SW 1271 (cell line): ENCODE data around the gene ZBTB8B.
"Not testable (repeated sequence)": the region's sequence is repeated elsewhere in the genome, so short reads cannot be mapped to it uniquely, and the experiment has no call there.

ENCODE experiments used
- DNase-seq, 2 experiments: peaks; one replicate each; lab custom pipeline; 2025; lab: John Stamatoyannopoulos, UW

ZBTB8B gene

GRCh38 chr1:32464716-32465577 is at the start of gene ZBTB8B:
Gene ZBTB8B, plus strand, starts transcription at chr1:32465072. Its CDS starts 5,553 bp downstream, at chr1:32470625.
- peak; percentile 56 to 76 for DNase-seq

- DNase-seq = no peak
Measured at GRCh38 chr1:32421775-32422174, 43.1 kb upstream of the ZBTB8B start.

GRCh38 chr1:32426489-32427255 is 38.2 kb upstream of the ZBTB8B start:
- DNase-seq = no peak

- DNase-seq = no peak
Measured at GRCh38 chr1:32427264-32427963, 37.5 kb upstream of the ZBTB8B start.

- no peak for DNase-seq
Measured at GRCh38 chr1:32431736-32432400, 33.0 kb upstream of the ZBTB8B start.

GRCh38 chr1:32438136-32438535 is 26.7 kb upstream of the ZBTB8B start:
- DNase-seq = no peak

GRCh38 chr1:32438777-32439176 is 26.1 kb upstream of the ZBTB8B start:
- not testable (repeated sequence) for DNase-seq

- not testable (repeated sequence) for DNase-seq
Measured at GRCh38 chr1:32441467-32441866, 23.4 kb upstream of the ZBTB8B start.

- no peak for DNase-seq
Measured at GRCh38 chr1:32447469-32448185, 17.2 kb upstream of the ZBTB8B start.

- peak; percentile 14 to 54 for DNase-seq
Measured at GRCh38 chr1:32448186-32448772, 16.6 kb upstream of the ZBTB8B start.

- peak in 1 of 2 experiments; percentile 7 for DNase-seq
Measured at GRCh38 chr1:32448773-32449456, 16.0 kb upstream of the ZBTB8B start.

GRCh38 chr1:32449457-32449831 is 15.4 kb upstream of the ZBTB8B start:
- not testable (repeated sequence) for DNase-seq

- DNase-seq = no peak
Measured at GRCh38 chr1:32454726-32455125, 10.1 kb upstream of the ZBTB8B start.

GRCh38 chr1:32455958-32456357 is 8.9 kb upstream of the ZBTB8B start:
- DNase-seq = no peak

GRCh38 chr1:32458798-32459197 is 6.1 kb upstream of the ZBTB8B start:
- DNase-seq = not testable (repeated sequence)

GRCh38 chr1:32462977-32463376 is 1.9 kb upstream of the ZBTB8B start:
- DNase-seq = not testable (repeated sequence)

GRCh38 chr1:32464191-32464715 is 619 bp upstream of the ZBTB8B start:
- no peak for DNase-seq

GRCh38 chr1:32465578-32465933 is 684 bp downstream of the ZBTB8B start:
- no peak for DNase-seq

- DNase-seq = no peak
Measured at GRCh38 chr1:32466761-32467160, 1.9 kb downstream of the ZBTB8B start.

GRCh38 chr1:32468791-32469190 is 3.9 kb downstream of the ZBTB8B start:
- no peak for DNase-seq
